Mucosa of descending colon (tissue), 3 donors: Measurements from ENCODE around the gene DCPS. TPM values are rescaled to one million over a fixed set of nuclear protein-coding genes. Genes with fewer than 3 reads are reported as not detected.

Experiments used
- ATAC-seq: fragments of 200-7000 bp; cut with Tn5 transposase; one replicate; pipeline ENCODE4 v1.9.1; 2020; ENCODE audit warnings: mild to moderate bottlenecking, moderate library complexity
- DNase-seq, 3 donors: peaks; one replicate each; pipeline ENCODE4 v3.0.0-alpha.2; 2020
- H3K36me3 ChIP-seq: fragments of 200-600 bp; one replicate; pipeline ENCODE4 v1.8.0; 2021; ENCODE audit warnings: low read depth, mild to moderate bottlenecking
- H3K4me1 ChIP-seq: fragments of 200-600 bp; one replicate; pipeline ENCODE4 v1.8.0; 2021; ENCODE audit warnings: low read depth, mild to moderate bottlenecking
- H3K4me3 ChIP-seq: fragments of 200-600 bp; one replicate; pipeline ENCODE4 v1.8.0; 2021; ENCODE audit warnings: mild to moderate bottlenecking
- H3K9me3 ChIP-seq: fragments of 200-600 bp; one replicate; pipeline ENCODE4 v1.8.0; 2021; ENCODE audit warnings: mild to moderate bottlenecking
- intact Hi-C, 2 donors: fragments of 100-400 bp; cut with DNase I in 1 of 2; cut with micrococcal nuclease in 1 of 2; formaldehyde crosslinking; loops; one replicate each; pipeline versions ENCODE4 v1.11.0 to v1.11.1; 2022; cut with DNase I, micrococcal nuclease
- total RNA-seq, 3 donors: library from RNA; stranded (reverse); fragmentation: NEBNext Ultra II Directional in 2 of 3; extraction: Animal tissue kit (Norgen Biotek cat#: 25700) in 2 of 3; gene quantifications; one replicate each; pipeline versions ENCODE4 v1.2.1 to v1.2.4, GENCODE V29; 2021 to 2023
- TF ChIP-seq, protein P1 (sequence below): fragments of 200-600 bp; IDR thresholded peaks from one replicate; pipeline ENCODE4 v1.8.0; 2022; ENCODE audit warnings: antibody characterized with exemption, mild to moderate bottlenecking
- donor health status: DM: no; HTN: no; CAD: no; lungs with moderate emphysema.
- donor health status: DM: no; HTN: no; CAD: no.
- donor health status: DM: no; HTN: yes; CAD: no.

The DCPS gene
- total RNA-seq, 3 donors from 2014 or later, result 10.0 to 21.3 (median 14.8) TPM

DNA sequence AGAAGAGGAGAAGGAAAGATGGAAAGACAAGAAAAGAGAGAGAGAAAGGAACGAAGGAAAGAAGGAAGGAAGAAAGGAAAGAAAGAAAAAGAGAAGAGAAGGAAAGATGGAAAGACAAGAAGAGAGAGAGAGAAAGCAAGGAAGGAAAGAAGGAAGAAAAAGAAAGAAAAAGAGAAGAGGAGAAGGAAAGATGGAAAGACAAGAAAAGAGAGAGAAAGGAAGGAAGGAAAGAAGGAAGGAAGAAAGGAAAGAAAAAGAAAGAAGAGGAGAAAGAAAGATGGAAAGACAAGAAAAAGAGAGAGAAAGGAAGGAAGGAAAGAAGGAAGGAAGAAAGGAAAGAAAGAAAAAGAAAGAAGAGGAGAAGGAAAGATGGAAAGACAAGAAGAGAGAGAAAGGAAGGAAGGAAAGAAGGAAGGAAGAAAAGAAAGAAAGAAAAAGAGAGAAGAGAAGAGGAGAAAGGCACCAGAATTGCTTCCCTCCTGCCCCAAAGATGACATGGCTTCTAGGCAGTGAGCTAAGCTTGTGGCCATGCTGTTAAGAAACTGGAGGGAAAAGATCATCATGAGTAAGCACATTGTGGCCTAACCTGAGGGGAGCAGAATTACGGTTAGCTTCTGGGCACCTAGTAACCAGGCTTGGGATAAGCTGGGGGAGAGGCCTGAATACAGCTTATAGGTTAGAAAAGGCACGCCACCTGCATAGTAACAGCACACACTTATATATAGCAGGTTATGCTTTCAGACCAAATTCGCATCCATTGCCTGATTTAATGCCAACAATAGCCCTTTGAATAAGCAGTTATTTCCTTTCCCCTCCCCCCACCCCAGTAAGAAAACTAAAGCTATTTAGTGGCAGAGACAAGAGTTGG lies 49.3 kb downstream of the DCPS start:
- no peak for DNase-seq
- TF ChIP-seq, protein P1, sequence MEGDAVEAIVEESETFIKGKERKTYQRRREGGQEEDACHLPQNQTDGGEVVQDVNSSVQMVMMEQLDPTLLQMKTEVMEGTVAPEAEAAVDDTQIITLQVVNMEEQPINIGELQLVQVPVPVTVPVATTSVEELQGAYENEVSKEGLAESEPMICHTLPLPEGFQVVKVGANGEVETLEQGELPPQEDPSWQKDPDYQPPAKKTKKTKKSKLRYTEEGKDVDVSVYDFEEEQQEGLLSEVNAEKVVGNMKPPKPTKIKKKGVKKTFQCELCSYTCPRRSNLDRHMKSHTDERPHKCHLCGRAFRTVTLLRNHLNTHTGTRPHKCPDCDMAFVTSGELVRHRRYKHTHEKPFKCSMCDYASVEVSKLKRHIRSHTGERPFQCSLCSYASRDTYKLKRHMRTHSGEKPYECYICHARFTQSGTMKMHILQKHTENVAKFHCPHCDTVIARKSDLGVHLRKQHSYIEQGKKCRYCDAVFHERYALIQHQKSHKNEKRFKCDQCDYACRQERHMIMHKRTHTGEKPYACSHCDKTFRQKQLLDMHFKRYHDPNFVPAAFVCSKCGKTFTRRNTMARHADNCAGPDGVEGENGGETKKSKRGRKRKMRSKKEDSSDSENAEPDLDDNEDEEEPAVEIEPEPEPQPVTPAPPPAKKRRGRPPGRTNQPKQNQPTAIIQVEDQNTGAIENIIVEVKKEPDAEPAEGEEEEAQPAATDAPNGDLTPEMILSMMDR, result no peak
- Histone ChIP-seq H3K4me1 (no peaks in the 10 kb centered on the region), H3K9me3 (no peaks in the 10 kb centered on the region), H3K36me3 (no peaks in the 10 kb centered on the region), H3K4me3 (no peak overlapping the region)
- intact Hi-C loops, result no loop called here
- no peak for ATAC-seq

DNA sequence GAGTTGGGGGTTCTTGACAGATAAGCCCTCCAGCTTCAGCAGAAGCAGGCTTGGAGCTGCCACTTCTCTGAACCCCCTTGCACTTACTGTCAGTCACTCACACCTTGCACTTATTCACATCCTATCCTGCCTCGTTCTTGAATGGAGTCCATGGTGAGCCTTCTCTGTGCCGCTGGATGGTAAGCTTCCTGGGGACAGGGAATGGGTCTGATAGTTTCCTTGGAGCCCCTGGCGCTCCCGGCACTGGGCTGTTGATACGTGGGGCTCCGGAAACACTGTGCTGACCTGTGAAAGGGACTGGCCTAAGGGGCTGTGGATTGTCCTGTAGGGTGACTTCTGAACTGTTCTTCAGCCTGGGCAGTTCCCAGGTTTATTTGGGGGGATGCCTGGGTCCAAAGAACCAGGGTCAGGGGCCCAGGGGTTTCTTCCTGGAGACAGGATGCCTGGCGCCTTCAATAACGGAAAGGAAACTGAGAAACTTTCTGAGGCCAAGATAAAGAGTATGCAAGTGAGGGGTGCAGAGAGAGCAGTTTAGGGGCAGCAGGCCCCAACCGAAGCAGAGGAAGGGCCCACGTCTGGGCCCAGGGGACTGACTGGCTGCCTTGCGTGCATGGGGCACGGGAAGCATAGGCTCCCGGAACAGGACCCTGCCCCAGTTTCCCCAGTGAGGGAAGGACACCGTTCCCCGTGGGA lies 50.9 kb downstream of the DCPS start:
- H3K4me3 ChIP-seq, result peak overlapping the region; percentile 24
- TF ChIP-seq, protein P1, result no peak
- no peaks in the 10 kb centered on the region for H3K4me1 ChIP-seq
- H3K9me3 ChIP-seq, result no peaks in the 10 kb centered on the region
- H3K36me3 ChIP-seq, result no peaks in the 10 kb centered on the region
- no peak for ATAC-seq
- no peak for DNase-seq
- intact Hi-C loops, result no loop called here

- intact Hi-C loops, result no loop called here
These were observed 51.6 kb downstream of the DCPS start, which contains the start of gene ST3GAL4 for GRCh38 chr11:126355324-126355925. TSS of gene ST3GAL4 (plus strand) at chr11:126355686. CDS start at chr11:126406156, 50,470 bp downstream.

DNA sequence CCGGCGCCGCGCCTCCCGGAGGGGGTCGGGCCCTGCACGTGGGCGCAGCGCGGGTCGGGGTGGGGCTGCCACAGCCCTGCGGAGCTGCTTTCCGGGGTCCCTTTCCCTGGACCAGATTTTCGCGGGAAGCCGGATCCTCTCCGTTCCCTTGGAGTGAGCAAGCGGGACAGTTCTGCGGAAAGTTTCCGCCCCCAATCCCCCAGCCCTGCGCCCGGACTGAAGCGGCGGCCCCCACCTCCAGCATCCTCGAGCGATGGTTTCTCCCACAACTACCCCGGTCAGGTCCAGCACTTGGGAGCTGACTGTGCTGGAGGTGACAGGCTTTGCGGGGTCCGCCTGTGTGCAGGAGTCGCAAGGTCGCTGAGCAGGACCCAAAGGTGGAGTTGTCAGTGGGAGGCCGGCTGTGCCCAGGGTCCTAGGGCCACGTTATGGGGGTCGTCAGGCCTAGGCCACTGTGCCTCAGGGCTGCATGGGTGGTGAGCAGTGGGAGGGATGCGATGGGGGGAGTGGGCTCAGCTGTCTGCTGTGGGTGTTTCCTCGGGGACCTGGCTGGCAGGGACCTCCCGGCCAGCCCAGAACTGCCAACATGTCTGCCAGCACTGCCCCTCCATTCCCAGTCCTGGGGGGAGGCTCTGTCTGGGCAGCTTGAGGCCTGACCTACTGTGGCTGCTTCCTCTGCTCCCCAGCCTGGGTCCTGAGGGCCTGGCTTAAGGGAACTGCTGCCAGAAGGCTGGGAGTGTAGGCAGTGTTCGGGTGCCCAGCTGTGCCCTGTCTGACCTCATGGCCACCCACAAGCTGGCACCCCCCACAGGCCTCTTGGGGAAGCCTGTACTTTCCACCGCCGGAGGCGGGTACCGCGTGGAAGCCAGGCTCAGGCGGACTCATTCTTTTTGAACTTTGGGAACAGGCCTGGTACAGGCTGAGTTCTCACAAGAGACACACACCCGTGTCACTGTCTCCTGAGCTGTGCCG lies 52.4 kb downstream of the DCPS start:
- intact Hi-C loops, result no loop called here
- DNase-seq, result peak in 1 of 3 donors; percentile 41
- ATAC-seq, result peak; percentile 5
- TF ChIP-seq, protein P1, result no peak
- Histone ChIP-seq H3K36me3 (no peaks in the 10 kb centered on the region), H3K4me1 (no peaks in the 10 kb centered on the region), H3K9me3 (no peaks in the 10 kb centered on the region), H3K4me3 (peak overlapping the region; percentile 24)

More at GRCh38 chr11:126355324-126355925, 51.6 kb downstream of the DCPS start, which contains the start of gene ST3GAL4:
- Histone ChIP-seq H3K4me1 (no peaks in the 10 kb centered on the region), H3K4me3 (peak within 1 kb of the TSS; percentile 24), H3K36me3 (no peaks in the 10 kb centered on the region), H3K9me3 (no peaks in the 10 kb centered on the region)
- TF ChIP-seq, protein P1, result no peak
- ATAC-seq, result peak; percentile 73
- peak; percentile 68 to 85 (median 76) for DNase-seq
